Placental pericyte (primary cell): ENCODE measurements around the gene GALNT8. TPM values are rescaled to one million over a fixed set of nuclear protein-coding genes. Genes with fewer than 3 reads are reported as not detected.

ENCODE experiments used
- total RNA-seq: library from RNA; depleted of rRNA; stranded (reverse); fragments of >200 nt; gene quantifications from 2 replicates; pipeline ENCODE4 v1.2.3, GENCODE V29; 2012

The GALNT8 gene, protein sequence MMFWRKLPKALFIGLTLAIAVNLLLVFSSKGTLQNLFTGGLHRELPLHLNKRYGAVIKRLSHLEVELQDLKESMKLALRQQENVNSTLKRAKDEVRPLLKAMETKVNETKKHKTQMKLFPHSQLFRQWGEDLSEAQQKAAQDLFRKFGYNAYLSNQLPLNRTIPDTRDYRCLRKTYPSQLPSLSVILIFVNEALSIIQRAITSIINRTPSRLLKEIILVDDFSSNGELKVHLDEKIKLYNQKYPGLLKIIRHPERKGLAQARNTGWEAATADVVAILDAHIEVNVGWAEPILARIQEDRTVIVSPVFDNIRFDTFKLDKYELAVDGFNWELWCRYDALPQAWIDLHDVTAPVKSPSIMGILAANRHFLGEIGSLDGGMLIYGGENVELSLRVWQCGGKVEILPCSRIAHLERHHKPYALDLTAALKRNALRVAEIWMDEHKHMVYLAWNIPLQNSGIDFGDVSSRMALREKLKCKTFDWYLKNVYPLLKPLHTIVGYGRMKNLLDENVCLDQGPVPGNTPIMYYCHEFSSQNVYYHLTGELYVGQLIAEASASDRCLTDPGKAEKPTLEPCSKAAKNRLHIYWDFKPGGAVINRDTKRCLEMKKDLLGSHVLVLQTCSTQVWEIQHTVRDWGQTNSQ
- not detected in 2 replicates for total RNA-seq

GRCh38 chr12:4719821-4720636, at the start of gene GALNT8:
Gene GALNT8, plus strand, starts transcription at chr12:4720400. Its CDS starts 278 bp downstream, at chr12:4720678.

Other genes with a start within 250 kb of the GALNT8 start
- gene RAD51AP1, start 181.5 kb upstream of the GALNT8 start, total RNA-seq, result 1.3 and 24.9 TPM in 2 replicates
- gene DYRK4, start 158.2 kb upstream of the GALNT8 start, total RNA-seq, result 31.4 and 47.5 TPM in 2 replicates
- 1.0 and 3.5 TPM in 2 replicates for gene AKAP3, start 71.3 kb upstream of the GALNT8 start, total RNA-seq
- 43.5 and 61.4 TPM in 2 replicates for gene NDUFA9, start 71.3 kb upstream of the GALNT8 start, total RNA-seq
- not detected in 2 replicates for gene KCNA1, start 189.5 kb downstream of the GALNT8 start, total RNA-seq